A549 (cell line): ENCODE measurements around the gene NOTCH3. TPM values are rescaled to one million over a fixed set of nuclear protein-coding genes. Genes with fewer than 3 reads are reported as not detected.

ENCODE experiments used
- ATAC-seq, 2 experiments: fragments of 200-7000 bp in 1 of 2; fragments of >200 bp in 1 of 2; cut with Nextera tagmentation in 1 of 2; cut with Tn5 transposase in 1 of 2; 3 replicates each; pipeline versions ENCODE4 v1.8.0 to v1.9.1; 2018 to 2020; ENCODE audit warnings: mild to moderate bottlenecking in 1 of 2, moderate library complexity in 1 of 2
- CTCF ChIA-PET: fragments of 300-600 bp; sonication (Branson Sonifier 250); formaldehyde crosslinking; extraction: SDS; loops from one replicate; lab custom pipeline; 2021; ENCODE audit warnings: antibody characterized with exemption, inconsistent platforms; lab: Yijun Ruan, JAX
- POLR2A ChIA-PET: fragments of 350-600 bp; formaldehyde crosslinking; extraction: SDS; loops from one replicate; lab custom pipeline; 2021; ENCODE audit warnings: antibody characterized with exemption, inconsistent platforms; lab: Yijun Ruan, JAX
- DNase-seq, 2 experiments: peaks; one replicate each; pipeline versions ENCODE4 v3.0.0 to v3.0.0-alpha.2; 2011 to 2016; ENCODE audit warnings: low read depth in 1 of 2, low spot score in 1 of 2
- FAIRE-seq: peaks from 2 replicates; lab custom pipeline; 2011; peaks lifted over from hg19 to GRCh38; lab: Jason Lieb, UNC
- H3K27ac ChIP-seq, 2 experiments: fragments of >200 bp; sonication (Bioruptor Twin); formaldehyde crosslinking; 3 replicates each; pipeline ENCODE4 v1.5.1; 2016 to 2017
- H3K4me1 ChIP-seq: fragments of >200 bp; sonication (Bioruptor Twin); formaldehyde crosslinking; 3 replicates; pipeline ENCODE4 v1.6.1; 2016
- H3K4me2 ChIP-seq: fragments of >200 bp; sonication (Bioruptor Twin); formaldehyde crosslinking; 3 replicates; pipeline ENCODE4 v1.6.1; 2016
- H3K4me3 ChIP-seq: fragments of >200 bp; sonication (Bioruptor Twin); formaldehyde crosslinking; 3 replicates; pipeline ENCODE4 v1.5.1; 2016
- H3K9me3 ChIP-seq: fragments of >200 bp; sonication (Bioruptor Twin); formaldehyde crosslinking; 3 replicates; pipeline ENCODE4 v1.6.1; 2016
- CEBPB ChIP-seq, 2 experiments: fragments of >200 bp in 1 of 2; sonication (Bioruptor Twin) in 1 of 2; formaldehyde crosslinking in 1 of 2; IDR thresholded peaks; 2 replicates each; pipeline ENCODE4 v1.6.1; 2012 to 2016
- CHD4 ChIP-seq: fragments of 200-600 bp; sonication (generic); IDR thresholded peaks from 2 replicates; pipeline ENCODE4 v1.6.1; 2016; ENCODE audit warnings: antibody characterized with exemption, mild to moderate bottlenecking, borderline replicate concordance
- EHMT2 ChIP-seq: fragments of 200-600 bp; sonication (generic); IDR thresholded peaks from 2 replicates; pipeline ENCODE4 v1.6.1; 2016; ENCODE audit warnings: antibody characterized with exemption, low read depth, mild to moderate bottlenecking, moderate library complexity
- EP300 ChIP-seq, 2 experiments: fragments of >200 bp; sonication (Bioruptor Twin); formaldehyde crosslinking; IDR thresholded peaks; 2 replicates in 1 of 2; 3 replicates in 1 of 2; pipeline ENCODE4 v1.6.1; 2016 to 2017
- ESRRA ChIP-seq: fragments of 150-350 bp; IDR thresholded peaks from 2 replicates; pipeline ENCODE4 v1.6.1; 2014; ENCODE audit warnings: mild to moderate bottlenecking, low read length, borderline replicate concordance
- FOXS1 ChIP-seq: fragments of 250-450 bp; sonication (Bioruptor Pico); IDR thresholded peaks from 2 replicates; pipeline ENCODE4 v1.5.0; 2020; ENCODE audit warnings: mild to moderate bottlenecking, moderate library complexity
- HOXB13 ChIP-seq: fragments of 250-450 bp; sonication (Bioruptor Pico); IDR thresholded peaks from 2 replicates; pipeline ENCODE4 v1.5.0; 2020; ENCODE audit warnings: low read depth, mild to moderate bottlenecking, moderate library complexity
- KDM1A ChIP-seq: fragments of 200-600 bp; sonication (generic); IDR thresholded peaks from 2 replicates; pipeline ENCODE4 v1.6.1; 2016; ENCODE audit warnings: low read depth, mild to moderate bottlenecking
- KDM5A ChIP-seq: fragments of 200-600 bp; sonication (generic); IDR thresholded peaks from 2 replicates; pipeline ENCODE4 v1.6.1; 2016; ENCODE audit warnings: antibody characterized with exemption, mild to moderate bottlenecking
- POLR2A ChIP-seq: IDR thresholded peaks from 2 replicates; pipeline ENCODE4 v1.6.1; 2012; ENCODE audit warnings: mild to moderate bottlenecking, low read length
- POLR2AphosphoS2 ChIP-seq: conservative IDR thresholded peaks from 2 replicates; pipeline ENCODE4 v1.6.1; 2012; ENCODE audit warnings: low read length, improper control_type of control experiment, inconsistent platforms
- RNF2 ChIP-seq: fragments of 200-600 bp; sonication (generic); IDR thresholded peaks from 2 replicates; pipeline ENCODE4 v1.6.1; 2016; ENCODE audit warnings: low read depth, mild to moderate bottlenecking, antibody characterized with exemption, moderate library complexity, borderline replicate concordance
- SREBF2 ChIP-seq: fragments of 450-650 bp; IDR thresholded peaks from 2 replicates; pipeline ENCODE4 v1.6.1; 2014; ENCODE audit warnings: mild to moderate bottlenecking, moderate library complexity
- TP53 ChIP-seq: fragments of 250-450 bp; sonication (Bioruptor Pico); IDR thresholded peaks from 2 replicates; pipeline ENCODE4 v1.5.0; 2021; ENCODE audit warnings: mild to moderate bottlenecking, moderate library complexity
- USF2 ChIP-seq: fragments of 450-650 bp; IDR thresholded peaks from 2 replicates; pipeline ENCODE4 v1.6.1; 2014; ENCODE audit warnings: antibody characterized with exemption
- ZC3H11A ChIP-seq: fragments of 450-650 bp; IDR thresholded peaks from 2 replicates; pipeline ENCODE4 v1.6.1; 2014; ENCODE audit warnings: antibody characterized with exemption, mild to moderate bottlenecking
- ZNF302 ChIP-seq: fragments of 250-450 bp; sonication (Bioruptor Pico); IDR thresholded peaks from 2 replicates; pipeline ENCODE4 v1.9.0; 2021; ENCODE audit warnings: inconsistent platforms, mild to moderate bottlenecking, moderate library complexity
- WGBS: methylation state at CpG from one replicate; pipeline ENCODE4 v1.1.6; 2017; ENCODE audit errors: missing lambda C conversion rate; 5-methylcytosine and 5-hydroxymethylcytosine counted together
- polyA plus RNA-seq, 4 experiments: library from polyadenylated mRNA; depleted of rRNA in 3 of 4; stranded (reverse); fragments of >200 nt; fragmentation: RNase III in 1 of 4; extraction: RNeasy Plus Mini Kit Qiagen cat#74134 plus additional on column Dnase treatment in 1 of 4; gene quantifications; 2 replicates in 3 of 4; 3 replicates in 1 of 4; pipeline ENCODE4 v1.2.3, GENCODE V29; 2011 to 2017
- TF ChIP-seq, protein P1 (sequence below): fragments of 150-350 bp; IDR thresholded peaks from 2 replicates; pipeline ENCODE4 v1.6.1; 2014; ENCODE audit warnings: low read depth, mild to moderate bottlenecking, low read length
- TF ChIP-seq, protein P2 (sequence below): IDR thresholded peaks from 2 replicates; pipeline ENCODE4 v1.6.1; 2012

The NOTCH3 gene
- polyA plus RNA-seq, 2 of the 4 experiments (the other 2 are of a cell fraction) = 9.5 to 14.7 TPM

GRCh38 chr19:15115762-15116615, 84.8 kb downstream of the NOTCH3 start:
- TF ChIP-seq POLR2AphosphoS2 = no peak
- no peak for TF ChIP-seq HOXB13 (CRISPR knock-in tag)
- TF ChIP-seq RNF2 = no peak
- no peak for TF ChIP-seq TP53 (CRISPR knock-in tag)
- TF ChIP-seq ZNF302 (CRISPR knock-in tag) = no peak
- TF ChIP-seq ESRRA = no peak
- TF ChIP-seq SREBF2 = no peak
- TF ChIP-seq CHD4 = no peak
- TF ChIP-seq EHMT2 = no peak
- no peak for TF ChIP-seq FOXS1
- TF ChIP-seq, protein P1, sequence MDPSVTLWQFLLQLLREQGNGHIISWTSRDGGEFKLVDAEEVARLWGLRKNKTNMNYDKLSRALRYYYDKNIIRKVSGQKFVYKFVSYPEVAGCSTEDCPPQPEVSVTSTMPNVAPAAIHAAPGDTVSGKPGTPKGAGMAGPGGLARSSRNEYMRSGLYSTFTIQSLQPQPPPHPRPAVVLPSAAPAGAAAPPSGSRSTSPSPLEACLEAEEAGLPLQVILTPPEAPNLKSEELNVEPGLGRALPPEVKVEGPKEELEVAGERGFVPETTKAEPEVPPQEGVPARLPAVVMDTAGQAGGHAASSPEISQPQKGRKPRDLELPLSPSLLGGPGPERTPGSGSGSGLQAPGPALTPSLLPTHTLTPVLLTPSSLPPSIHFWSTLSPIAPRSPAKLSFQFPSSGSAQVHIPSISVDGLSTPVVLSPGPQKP = no peak
- TF ChIP-seq ZC3H11A = no peak
- TF ChIP-seq USF2 = no peak
- TF ChIP-seq EP300 (IDR thresholded peaks at IDR 0.05) = no peak
- no peak for TF ChIP-seq KDM5A
- TF ChIP-seq CEBPB (IDR thresholded peaks at IDR 0.05) = no peak
- TF ChIP-seq, protein P2, sequence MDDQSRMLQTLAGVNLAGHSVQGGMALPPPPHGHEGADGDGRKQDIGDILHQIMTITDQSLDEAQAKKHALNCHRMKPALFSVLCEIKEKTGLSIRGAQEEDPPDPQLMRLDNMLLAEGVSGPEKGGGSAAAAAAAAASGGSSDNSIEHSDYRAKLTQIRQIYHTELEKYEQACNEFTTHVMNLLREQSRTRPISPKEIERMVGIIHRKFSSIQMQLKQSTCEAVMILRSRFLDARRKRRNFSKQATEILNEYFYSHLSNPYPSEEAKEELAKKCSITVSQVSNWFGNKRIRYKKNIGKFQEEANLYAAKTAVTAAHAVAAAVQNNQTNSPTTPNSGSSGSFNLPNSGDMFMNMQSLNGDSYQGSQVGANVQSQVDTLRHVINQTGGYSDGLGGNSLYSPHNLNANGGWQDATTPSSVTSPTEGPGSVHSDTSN = no peak
- TF ChIP-seq POLR2A = no peak
- no peak for TF ChIP-seq KDM1A
- no peak overlapping the region for H3K27ac ChIP-seq
- POLR2A ChIA-PET = interaction anchor here (1.4 kb wide), 1 partner anchor 9 kb away, joined by 3 read pairs; no protein-coding TSS in a partner anchor
- H3K4me2 ChIP-seq = no peak overlapping the region
- no peak overlapping the region for H3K4me3 ChIP-seq
- 100% methylated on average over 5 of the region's 23 CpGs for WGBS
- no peaks in the 10 kb centered on the region for H3K4me1 ChIP-seq
- H3K9me3 ChIP-seq = no peaks in the 10 kb centered on the region
- no peak for FAIRE-seq
- no peak for DNase-seq
- ATAC-seq = no peak
- CTCF ChIA-PET = no interaction called here

DNA sequence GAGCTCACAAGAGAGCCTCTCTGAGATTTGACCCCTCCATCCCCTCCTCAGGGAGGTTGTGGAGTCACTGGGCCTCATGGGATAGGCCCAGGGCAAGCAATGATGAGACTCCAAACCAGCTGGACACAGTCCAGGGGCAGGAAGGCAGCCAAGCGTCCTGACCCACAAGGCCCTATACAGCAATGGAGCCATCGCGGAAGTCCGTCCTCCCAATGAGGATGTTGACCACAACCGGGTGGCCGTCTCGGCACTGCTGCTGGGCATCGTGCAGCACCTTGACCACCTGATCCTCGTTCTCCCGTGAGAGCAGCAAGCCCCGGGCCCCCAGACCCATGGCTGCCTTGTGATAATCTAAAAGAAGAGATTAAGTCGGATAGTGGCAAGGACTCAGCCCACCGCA, 85.7 kb downstream of the NOTCH3 start:
- ChIA-PET CTCF (interaction anchor here (0.6 kb wide), 1 partner anchor 23 kb away, joined by 3 read pairs; no protein-coding TSS in a partner anchor), POLR2A (interaction anchor here (0.6 to 1.4 kb wide), 2 partner anchors 9 to 133 kb away, joined by 3 read pairs; no protein-coding TSS in a partner anchor)
- Histone ChIP-seq H3K9me3 (no peaks in the 10 kb centered on the region), H3K4me2 (no peak overlapping the region), H3K27ac (no peak overlapping the region), H3K4me3 (no peak overlapping the region), H3K4me1 (no peaks in the 10 kb centered on the region)
- ATAC-seq (no peak; a peak in 1 of 6 replicates), FAIRE-seq (no peak), DNase-seq (no peak)
- WGBS = 89% methylated on average over 6 of the region's 13 CpGs
- TF ChIP-seq, protein P1 = no peak
- TF ChIP-seq ESRRA = no peak
